Caco-2 (cell line): Measurements from ENCODE around the gene BEAN1. TPM values are rescaled to one million over a fixed set of nuclear protein-coding genes. Genes with fewer than 3 reads are reported as not detected.

Experiments
- BruUV-seq: library from RNA; stranded (reverse); fragments of 400-500 nt; replicated peaks from 2 replicates; lab custom pipeline; 2021; lab: Mats Ljungman, UMichigan
- CTCF ChIA-PET: fragments of 300-600 bp; sonication (Branson Sonifier 250); formaldehyde crosslinking; loops from one replicate; lab custom pipeline; 2022; ENCODE audit warnings: antibody characterized with exemption; lab: Charles Lee
- POLR2A ChIA-PET: fragments of 300-600 bp; sonication (Branson Sonifier 250); formaldehyde crosslinking; loops from one replicate; lab custom pipeline; 2022; ENCODE audit warnings: antibody characterized with exemption; lab: Charles Lee
- DNase-seq, 2 experiments: peaks; one replicate each; pipeline versions ENCODE4 v3.0.0 to v3.0.0-alpha.2; 2020 to 2022
- H3K27me3 ChIP-seq: replicated peaks from 2 replicates; pipeline ENCODE4 v1.6.0; 2011; ENCODE audit warnings: low read length; ENCODE audit not compliant: control insufficient read depth, insufficient read depth
- H3K36me3 ChIP-seq: 2 replicates; pipeline ENCODE4 v1.5.1; 2011; ENCODE audit warnings: low read length; ENCODE audit not compliant: control insufficient read depth, insufficient read depth
- H3K4me1 ChIP-seq: fragments of 250-450 bp; sonication (Bioruptor Pico); 2 replicates; pipeline ENCODE4 v1.5.1; 2020; ENCODE audit warnings: mild to moderate bottlenecking
- H3K4me3 ChIP-seq: 2 replicates; pipeline ENCODE4 v1.5.1; 2011; ENCODE audit warnings: low read depth, mild to moderate bottlenecking, control low read depth, low read length
- H3K9me3 ChIP-seq: fragments of 250-450 bp; sonication (Bioruptor Pico); 2 replicates; pipeline ENCODE4 v1.5.1; 2020; ENCODE audit warnings: mild to moderate bottlenecking, moderate library complexity
- H3K27ac Mint-ChIP-seq: one replicate; pipeline ENCODE4 v1.8.0; 2022; ENCODE audit warnings: mixed read lengths; ENCODE audit not compliant: unreplicated experiment
- H3K27me3 Mint-ChIP-seq: one replicate; pipeline ENCODE4 v1.8.0; 2022; ENCODE audit warnings: mixed read lengths; ENCODE audit not compliant: insufficient read depth, unreplicated experiment
- H3K36me3 Mint-ChIP-seq: one replicate; pipeline ENCODE4 v1.8.0; 2022; ENCODE audit warnings: mild to moderate bottlenecking, mixed read lengths; ENCODE audit not compliant: insufficient read depth, unreplicated experiment
- H3K4me1 Mint-ChIP-seq: one replicate; pipeline ENCODE4 v1.8.0; 2022; ENCODE audit warnings: low read depth, mixed read lengths; ENCODE audit not compliant: unreplicated experiment
- H3K4me3 Mint-ChIP-seq: one replicate; pipeline ENCODE4 v1.8.0; 2022; ENCODE audit warnings: mild to moderate bottlenecking, moderate library complexity, mixed read lengths; ENCODE audit not compliant: unreplicated experiment
- H3K9me3 Mint-ChIP-seq: one replicate; pipeline ENCODE4 v1.8.0; 2022; ENCODE audit warnings: mixed read lengths; ENCODE audit not compliant: unreplicated experiment
- intact Hi-C: fragments of 100-400 bp; cut with micrococcal nuclease; formaldehyde crosslinking; loops from one replicate; pipeline ENCODE4 v1.10.0; 2022; ENCODE audit not compliant: unreplicated experiment
- total RNA-seq: library from RNA; stranded (reverse); gene quantifications from 2 replicates; pipeline ENCODE4 v1.2.3, GENCODE V29; 2022
- TF ChIP-seq, protein P1 (sequence below), 2 experiments: fragments of 200-600 bp in 1 of 2; IDR thresholded peaks; 1 replicate in 1 of 2; 2 replicates in 1 of 2; pipeline versions ENCODE4 v1.5.1 to v1.8.0; 2011 to 2022; ENCODE audit warnings: antibody characterized with exemption in 1 of 2, control low read depth in 1 of 2, inconsistent platforms in 1 of 2, low read depth in 1 of 2, low read length in 1 of 2, mild to moderate bottlenecking in 1 of 2, moderate library complexity in 1 of 2; ENCODE audit not compliant: insufficient read depth in 1 of 2, severe bottlenecking in 1 of 2, unreplicated experiment in 1 of 2

The BEAN1 gene
- total RNA-seq, 1 experiment from 2014 or later = not detected

GRCh38 chr16:66507731-66508239 is 80.7 kb downstream of the BEAN1 start:
- BruUV-seq = no TSS peak
- Histone ChIP-seq H3K4me1 (peaks cover 14% of the 10 kb centered on the region), H3K9me3 (no peaks in the 10 kb centered on the region), H3K27me3 (no peaks in the 10 kb centered on the region), H3K36me3 (peaks cover 1% of the 10 kb centered on the region), H3K4me3 (no peak overlapping the region)
- POLR2A ChIA-PET = no interaction called here
- Mint-ChIP-seq H3K36me3 (peaks cover 7% of the 10 kb centered on the region), H3K4me3 (no peak overlapping the region), H3K4me1 (peaks cover 10% of the 10 kb centered on the region), H3K27me3 (no peaks in the 10 kb centered on the region), H3K27ac (no peak overlapping the region), H3K9me3 (no peaks in the 10 kb centered on the region)
- TF ChIP-seq, protein P1, sequence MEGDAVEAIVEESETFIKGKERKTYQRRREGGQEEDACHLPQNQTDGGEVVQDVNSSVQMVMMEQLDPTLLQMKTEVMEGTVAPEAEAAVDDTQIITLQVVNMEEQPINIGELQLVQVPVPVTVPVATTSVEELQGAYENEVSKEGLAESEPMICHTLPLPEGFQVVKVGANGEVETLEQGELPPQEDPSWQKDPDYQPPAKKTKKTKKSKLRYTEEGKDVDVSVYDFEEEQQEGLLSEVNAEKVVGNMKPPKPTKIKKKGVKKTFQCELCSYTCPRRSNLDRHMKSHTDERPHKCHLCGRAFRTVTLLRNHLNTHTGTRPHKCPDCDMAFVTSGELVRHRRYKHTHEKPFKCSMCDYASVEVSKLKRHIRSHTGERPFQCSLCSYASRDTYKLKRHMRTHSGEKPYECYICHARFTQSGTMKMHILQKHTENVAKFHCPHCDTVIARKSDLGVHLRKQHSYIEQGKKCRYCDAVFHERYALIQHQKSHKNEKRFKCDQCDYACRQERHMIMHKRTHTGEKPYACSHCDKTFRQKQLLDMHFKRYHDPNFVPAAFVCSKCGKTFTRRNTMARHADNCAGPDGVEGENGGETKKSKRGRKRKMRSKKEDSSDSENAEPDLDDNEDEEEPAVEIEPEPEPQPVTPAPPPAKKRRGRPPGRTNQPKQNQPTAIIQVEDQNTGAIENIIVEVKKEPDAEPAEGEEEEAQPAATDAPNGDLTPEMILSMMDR (IDR thresholded peaks at IDR 0.05; ENCODE audit: insufficient read depth in 1 of 2, low read depth in 1 of 2, low read length in 1 of 2, severe bottlenecking in 1 of 2, unreplicated experiment in 1 of 2) = no peak
- DNase-seq = no peak
- intact Hi-C loops = no loop called here
- CTCF ChIA-PET = no interaction called here

DNA sequence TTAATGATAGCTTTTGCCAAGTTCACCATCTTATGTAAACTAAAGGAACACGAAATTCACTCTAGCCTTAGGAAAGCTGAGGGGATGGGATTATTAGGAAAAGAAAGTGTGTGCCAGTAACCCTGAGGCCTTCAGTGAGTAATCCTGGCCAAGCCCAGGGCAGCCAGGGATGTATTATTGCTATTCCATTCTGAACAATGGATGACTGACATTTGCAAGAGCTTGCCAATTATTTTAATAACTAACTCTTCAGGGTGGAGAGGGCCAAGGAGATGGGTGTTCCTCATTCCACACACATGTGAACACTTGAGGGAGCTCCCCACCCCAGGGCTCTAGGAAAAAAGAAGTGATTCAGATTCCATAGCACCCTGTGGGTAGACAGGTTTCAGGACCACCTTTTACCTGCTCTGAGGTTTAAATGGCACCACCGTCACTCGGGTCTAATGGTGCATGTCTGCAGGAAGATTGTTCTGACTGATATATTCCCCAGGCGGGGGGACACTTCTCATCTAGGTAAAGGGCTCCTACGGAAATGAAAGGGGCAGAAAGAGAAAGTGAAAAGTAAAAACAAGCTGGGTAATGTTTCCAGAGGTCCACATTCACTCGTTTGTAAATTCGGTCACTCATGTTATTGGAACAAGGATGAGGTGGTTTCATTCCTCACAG is 81.3 kb downstream of the BEAN1 start:
- Histone ChIP-seq H3K4me1 (peaks cover 20% of the 10 kb centered on the region), H3K4me3 (no peak overlapping the region), H3K9me3 (no peaks in the 10 kb centered on the region), H3K27me3 (no peaks in the 10 kb centered on the region), H3K36me3 (peaks cover 1% of the 10 kb centered on the region)
- intact Hi-C loops = no loop called here
- Mint-ChIP-seq H3K4me3 (no peak overlapping the region), H3K36me3 (peaks cover 7% of the 10 kb centered on the region), H3K27me3 (no peaks in the 10 kb centered on the region), H3K27ac (no peak overlapping the region), H3K4me1 (peaks cover 15% of the 10 kb centered on the region), H3K9me3 (no peaks in the 10 kb centered on the region)
- no TSS peak for BruUV-seq
- DNase-seq = no peak
- CTCF ChIA-PET = no interaction called here
- POLR2A ChIA-PET = no interaction called here
- TF ChIP-seq, protein P1 (IDR thresholded peaks at IDR 0.05; ENCODE audit: insufficient read depth in 1 of 2, low read depth in 1 of 2, low read length in 1 of 2, severe bottlenecking in 1 of 2, unreplicated experiment in 1 of 2) = no peak

DNA sequence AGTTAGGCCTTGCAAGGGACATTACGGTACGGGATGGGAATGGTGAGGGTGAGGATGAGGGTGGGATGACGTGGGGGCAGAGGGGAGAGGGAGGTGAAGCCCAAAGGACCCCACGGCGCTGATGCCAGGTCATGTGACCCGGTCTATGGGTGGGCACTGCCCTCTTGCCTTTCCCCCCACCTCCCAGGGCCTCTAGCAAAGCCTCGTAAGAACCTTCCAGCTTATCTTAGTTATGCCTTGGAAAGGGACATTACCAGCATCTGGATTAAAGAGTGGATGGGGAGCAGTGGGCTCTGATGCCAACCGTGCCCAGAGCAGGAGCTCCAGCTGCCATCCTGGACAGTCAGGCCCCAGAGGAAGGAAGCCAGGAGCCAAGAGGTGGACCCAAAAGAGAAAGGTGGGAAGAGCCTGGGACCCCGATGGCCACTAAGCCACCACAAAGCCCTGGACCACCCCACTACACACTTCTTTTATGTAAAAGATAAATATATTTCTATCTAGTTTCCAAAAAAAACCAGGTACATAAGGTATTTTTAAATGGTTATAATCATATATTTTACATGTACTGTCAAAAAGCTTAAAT is 81.9 kb downstream of the BEAN1 start:
- no TSS peak for BruUV-seq
- H3K9me3 Mint-ChIP-seq = no peaks in the 10 kb centered on the region
- H3K4me1 ChIP-seq = peaks cover 24% of the 10 kb centered on the region
- intact Hi-C loops = no loop called here
- DNase-seq = no peak
- POLR2A ChIA-PET = no interaction called here
- H3K27me3 ChIP-seq = no peaks in the 10 kb centered on the region
- no peak overlapping the region for H3K4me3 Mint-ChIP-seq
- H3K4me1 Mint-ChIP-seq = peaks cover 19% of the 10 kb centered on the region
- TF ChIP-seq, protein P1 (IDR thresholded peaks at IDR 0.05; ENCODE audit: insufficient read depth in 1 of 2, low read depth in 1 of 2, low read length in 1 of 2, severe bottlenecking in 1 of 2, unreplicated experiment in 1 of 2) = no peak
- no peak overlapping the region for H3K4me3 ChIP-seq
- peaks cover 7% of the 10 kb centered on the region for H3K36me3 Mint-ChIP-seq
- H3K36me3 ChIP-seq = peaks cover 1% of the 10 kb centered on the region
- no peaks in the 10 kb centered on the region for H3K9me3 ChIP-seq
- H3K27me3 Mint-ChIP-seq = no peaks in the 10 kb centered on the region
- no peak overlapping the region for H3K27ac Mint-ChIP-seq
- CTCF ChIA-PET = no interaction called here
